Tibial nerve (tissue), 4 donors: Measurements from ENCODE around the gene NTNG1.

Experiments used
- CTCF ChIP-seq, 5 experiments: fragments of 200-600 bp in 3 of 5; fragments of 450-650 bp in 2 of 5; sonication (generic) in 3 of 5; IDR thresholded peaks; one replicate each; pipeline ENCODE4 v1.5.1; 2016 to 2019; ENCODE audit warnings: antibody characterized with exemption in 5 of 5, mild to moderate bottlenecking in 3 of 5, moderate library complexity in 2 of 5
- EP300 ChIP-seq, 2 donors: sonication (generic); formaldehyde crosslinking; IDR thresholded peaks; one replicate each; pipeline ENCODE4 v1.6.1; 2017; ENCODE audit warnings: antibody characterized with exemption in 2 of 2, mild to moderate bottlenecking in 1 of 2
- POLR2A ChIP-seq, 2 donors: fragments of 450-650 bp; IDR thresholded peaks; one replicate each; pipeline ENCODE4 v1.6.1; 2017; ENCODE audit warnings: antibody characterized with exemption in 2 of 2, mild to moderate bottlenecking in 2 of 2, moderate library complexity in 2 of 2

GRCh38 chr1:107247679-107248078, 106.8 kb downstream of the NTNG1 start:
- no peak for TF ChIP-seq POLR2A (IDR thresholded peaks at IDR 0.05)
- TF ChIP-seq CTCF (IDR thresholded peaks at IDR 0.05) = no peak
- TF ChIP-seq EP300 (IDR thresholded peaks at IDR 0.05) = no peak
